Measurements from ENCODE around the gene MOB3B. TPM values are rescaled to one million over a fixed set of nuclear protein-coding genes. Genes with fewer than 3 reads are reported as not detected.
A peak's percentile ranks its signal among the peaks of the same experiment; 100 is the strongest.

Gene MOB3B
- total RNA-seq, 1 donor from 2014 or later: 14.8 TPM

DNA sequence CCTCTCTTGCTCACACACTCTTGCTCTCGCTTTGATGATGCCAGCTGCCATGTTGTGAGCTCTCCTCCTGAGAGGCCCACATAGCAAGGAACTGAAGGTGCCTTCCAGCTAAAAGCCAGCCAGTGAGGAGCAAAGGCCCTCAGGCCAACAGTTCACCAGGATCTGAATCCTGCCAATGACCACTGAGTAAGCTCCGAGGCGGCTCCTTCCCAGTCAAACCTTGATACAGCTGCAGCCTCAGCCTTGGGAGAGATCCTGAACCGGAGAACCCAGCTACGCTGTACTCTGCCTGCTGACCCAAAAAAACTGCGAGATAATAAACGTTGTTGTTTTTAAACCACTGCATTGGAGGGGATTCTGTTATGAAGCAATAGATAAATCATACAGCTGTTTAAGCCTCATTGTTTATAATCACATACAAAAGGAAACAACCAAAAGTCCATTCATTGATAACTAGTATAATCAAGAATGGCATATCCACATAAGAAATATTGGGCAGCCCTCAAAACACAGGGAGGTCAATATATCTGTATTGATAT is 54.5 kb downstream of the MOB3B start:
- Mint-ChIP-seq H3K27me3 (ENCODE audit: low read depth) (no peaks in the 10 kb centered on the region), H3K27ac (no peak overlapping the region), H3K4me1 (peaks cover 27% of the 10 kb centered on the region), H3K9me3 (peaks cover 17% of the 10 kb centered on the region), H3K36me3 (peaks cover 9% of the 10 kb centered on the region), H3K4me3 (no peak overlapping the region)
- no peak for DNase-seq (ENCODE audit: low spot score in 2 of 2, unreplicated experiment in 2 of 2)
- TF ChIP-seq, protein P1, sequence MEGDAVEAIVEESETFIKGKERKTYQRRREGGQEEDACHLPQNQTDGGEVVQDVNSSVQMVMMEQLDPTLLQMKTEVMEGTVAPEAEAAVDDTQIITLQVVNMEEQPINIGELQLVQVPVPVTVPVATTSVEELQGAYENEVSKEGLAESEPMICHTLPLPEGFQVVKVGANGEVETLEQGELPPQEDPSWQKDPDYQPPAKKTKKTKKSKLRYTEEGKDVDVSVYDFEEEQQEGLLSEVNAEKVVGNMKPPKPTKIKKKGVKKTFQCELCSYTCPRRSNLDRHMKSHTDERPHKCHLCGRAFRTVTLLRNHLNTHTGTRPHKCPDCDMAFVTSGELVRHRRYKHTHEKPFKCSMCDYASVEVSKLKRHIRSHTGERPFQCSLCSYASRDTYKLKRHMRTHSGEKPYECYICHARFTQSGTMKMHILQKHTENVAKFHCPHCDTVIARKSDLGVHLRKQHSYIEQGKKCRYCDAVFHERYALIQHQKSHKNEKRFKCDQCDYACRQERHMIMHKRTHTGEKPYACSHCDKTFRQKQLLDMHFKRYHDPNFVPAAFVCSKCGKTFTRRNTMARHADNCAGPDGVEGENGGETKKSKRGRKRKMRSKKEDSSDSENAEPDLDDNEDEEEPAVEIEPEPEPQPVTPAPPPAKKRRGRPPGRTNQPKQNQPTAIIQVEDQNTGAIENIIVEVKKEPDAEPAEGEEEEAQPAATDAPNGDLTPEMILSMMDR (IDR thresholded peaks at IDR 0.05; ENCODE audit: unreplicated experiment): no peak

DNA sequence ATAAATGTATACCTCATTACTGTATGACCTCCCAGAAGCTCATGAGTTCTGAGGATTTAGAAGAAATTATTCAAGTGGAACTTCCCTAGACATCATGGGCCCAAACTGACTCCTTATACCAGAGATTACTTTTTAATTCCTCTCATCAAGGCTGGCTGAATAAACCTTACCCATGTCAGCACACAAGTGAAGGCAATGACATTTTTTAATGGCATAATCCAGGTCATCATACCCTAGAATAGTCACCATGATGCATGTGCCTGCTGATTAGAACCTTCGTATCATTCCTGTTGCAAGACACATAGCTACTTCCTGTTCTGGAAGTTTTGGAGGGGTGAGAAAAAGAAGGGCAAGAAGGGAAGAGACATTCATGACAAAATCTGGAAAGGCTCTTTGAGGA is 55.3 kb downstream of the MOB3B start:
- Mint-ChIP-seq H3K4me1 (peaks cover 29% of the 10 kb centered on the region), H3K27ac (no peak overlapping the region), H3K36me3 (peaks cover 9% of the 10 kb centered on the region), H3K9me3 (peaks cover 16% of the 10 kb centered on the region), H3K27me3 (ENCODE audit: low read depth) (no peaks in the 10 kb centered on the region), H3K4me3 (no peak overlapping the region)
- no peak for DNase-seq (ENCODE audit: low spot score in 2 of 2, unreplicated experiment in 2 of 2)
- TF ChIP-seq, protein P1 (IDR thresholded peaks at IDR 0.05; ENCODE audit: unreplicated experiment): no peak

DNA sequence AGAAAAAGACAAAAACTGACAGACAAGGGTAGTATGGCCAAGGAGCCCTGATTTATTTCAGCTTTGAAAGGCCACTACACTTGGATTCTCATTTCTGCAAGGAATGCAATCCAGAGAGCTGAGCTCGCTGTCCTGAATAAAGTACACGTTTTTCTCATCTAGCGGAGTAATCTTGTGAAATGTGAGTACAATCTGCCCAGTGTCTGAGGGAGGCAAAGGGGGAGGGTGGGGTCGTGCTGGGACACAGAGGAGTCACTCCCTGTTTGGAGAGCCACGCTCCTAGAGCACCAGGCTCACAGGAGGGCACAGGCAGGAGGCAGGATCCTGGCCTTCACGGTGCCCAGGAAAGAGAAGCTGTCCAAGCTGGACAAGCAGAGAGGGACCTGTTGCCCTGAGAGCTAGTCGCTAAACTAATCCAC is 56.5 kb downstream of the MOB3B start:
- peaks cover 31% of the 10 kb centered on the region for H3K4me1 Mint-ChIP-seq
- no peak for DNase-seq (ENCODE audit: low spot score in 2 of 2, unreplicated experiment in 2 of 2)
- no peaks in the 10 kb centered on the region for H3K27me3 Mint-ChIP-seq (ENCODE audit: low read depth)
- TF ChIP-seq, protein P1 (IDR thresholded peaks at IDR 0.05; ENCODE audit: unreplicated experiment): no peak
- no peak overlapping the region for H3K4me3 Mint-ChIP-seq
- peaks cover 5% of the 10 kb centered on the region for H3K36me3 Mint-ChIP-seq
- peak overlapping the region; percentile 60 for H3K27ac Mint-ChIP-seq
- H3K9me3 Mint-ChIP-seq: peaks cover 4% of the 10 kb centered on the region

DNA sequence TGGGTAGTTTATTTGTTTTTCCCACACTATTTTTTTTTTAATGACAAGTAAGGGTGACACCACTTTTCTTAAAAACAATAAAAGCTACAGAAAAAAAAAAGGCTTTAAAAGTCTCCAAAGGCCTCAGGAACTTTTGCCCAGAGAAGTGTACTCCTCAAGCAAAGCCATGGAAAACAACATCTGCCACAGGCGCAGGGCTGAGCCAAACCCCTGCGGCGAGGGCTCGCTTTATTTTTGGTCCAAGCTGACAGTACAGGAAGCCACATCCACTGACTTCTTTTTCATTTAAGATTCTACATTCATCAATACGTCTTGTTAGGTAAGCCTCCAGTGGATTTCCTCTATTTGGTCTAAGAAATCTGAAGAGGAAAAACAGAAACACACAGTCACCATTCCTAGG is 57.4 kb downstream of the MOB3B start:
- no peak for DNase-seq (ENCODE audit: low spot score in 2 of 2, unreplicated experiment in 2 of 2)
- Mint-ChIP-seq H3K27ac (no peak overlapping the region), H3K27me3 (ENCODE audit: low read depth) (no peaks in the 10 kb centered on the region), H3K9me3 (no peaks in the 10 kb centered on the region), H3K4me3 (no peak overlapping the region), H3K36me3 (no peaks in the 10 kb centered on the region), H3K4me1 (peaks cover 36% of the 10 kb centered on the region)
- TF ChIP-seq, protein P1 (IDR thresholded peaks at IDR 0.05; ENCODE audit: unreplicated experiment): no peak

DNA sequence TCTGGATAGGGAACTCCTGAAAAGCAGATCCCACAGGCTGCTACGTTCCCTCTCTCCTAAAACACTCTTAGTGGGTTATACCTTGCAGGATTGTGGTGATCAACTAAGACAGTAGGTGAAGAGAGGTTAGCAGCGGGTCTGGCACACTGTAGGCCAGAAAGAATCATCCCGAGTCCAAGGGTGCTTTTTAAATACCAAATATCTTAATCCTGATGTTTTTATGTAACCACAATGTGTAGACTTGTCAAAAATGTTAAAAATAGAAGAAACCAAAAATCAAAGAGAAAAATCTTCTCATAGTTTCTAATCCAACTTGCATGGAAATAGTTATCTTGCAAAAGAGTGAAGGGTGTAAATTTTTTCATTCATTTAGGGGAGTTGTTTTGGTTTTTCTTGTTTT is 57.8 kb downstream of the MOB3B start:
- DNase-seq (ENCODE audit: low spot score in 2 of 2, unreplicated experiment in 2 of 2): no peak
- Mint-ChIP-seq H3K4me1 (peaks cover 36% of the 10 kb centered on the region), H3K36me3 (no peaks in the 10 kb centered on the region)

More for the DNA sequence above, 57.8 kb downstream of the MOB3B start:
- TF ChIP-seq, protein P1 (IDR thresholded peaks at IDR 0.05; ENCODE audit: unreplicated experiment): no peak
- H3K27me3 Mint-ChIP-seq (ENCODE audit: low read depth): no peaks in the 10 kb centered on the region
- H3K9me3 Mint-ChIP-seq: no peaks in the 10 kb centered on the region
- no peak overlapping the region for H3K27ac Mint-ChIP-seq
- H3K4me3 Mint-ChIP-seq: no peak overlapping the region

Data from mesothelial cell of epicardium (in vitro differentiated cells).